ENCODE measurements around the gene NETO2. TPM values are rescaled to one million over a fixed set of nuclear protein-coding genes. Genes with fewer than 3 reads are reported as not detected.

Gene NETO2
- total RNA-seq, 1 experiment from 2014 or later: 10.3 TPM

GRCh38 chr16:47160422-47160821 lies 16.7 kb upstream of the NETO2 start:
- POLR2A ChIA-PET: no interaction called here
- Histone ChIP-seq H3K27ac (ENCODE audit: low read depth, low read length) (no peak overlapping the region), H3K4me1 (ENCODE audit: control insufficient read depth in 1 of 2, insufficient read depth in 2 of 2, low read length in 2 of 2) (no peaks in the 10 kb centered on the region), H3K9me2 (ENCODE audit: insufficient read depth) (no peaks in the 10 kb centered on the region), H3K9ac (ENCODE audit: low read length) (no peak overlapping the region), H3K4me3 (replicated peaks in 1 of 2; ENCODE audit: low read depth in 1 of 2, low read length in 2 of 2) (no peak overlapping the region), H3K36me3 (ENCODE audit: control insufficient read depth in 1 of 2, insufficient read depth in 2 of 2, low read length in 2 of 2) (no peaks in the 10 kb centered on the region), H2AFZ (ENCODE audit: low read depth, low read length, poor library complexity, severe bottlenecking) (no peak overlapping the region), H3K4me2 (ENCODE audit: low read length) (no peak overlapping the region), H3K79me2 (ENCODE audit: insufficient read depth, low read length) (no peaks in the 10 kb centered on the region), H3K27me3 (ENCODE audit: insufficient read depth, low read length) (no peaks in the 10 kb centered on the region), H4K20me1 (ENCODE audit: insufficient read depth) (no peaks in the 10 kb centered on the region), H3K9me3 (ENCODE audit: control insufficient read depth in 1 of 2, insufficient read depth in 1 of 2, low read depth in 1 of 2, low read length in 2 of 2) (no peaks in the 10 kb centered on the region)
- DNase-seq (ENCODE audit: low read depth, low spot score): no peak
- intact Hi-C loops (cut with micrococcal nuclease): no loop called here
- RAD21 ChIA-PET (ENCODE audit: low non-redundant PET in 1 of 2, low total read pairs in 2 of 2, uncharacterized antibody in 2 of 2, unreplicated experiment in 2 of 2): no interaction called here
- no TSS peak for BruUV-seq (replicated peaks)
- CTCF ChIA-PET: interaction anchor here (0.8 kb wide), 1 partner anchor 19 kb away, joined by 4 read pairs; no protein-coding TSS in a partner anchor
- no peak for ATAC-seq
- TF ChIP-seq ZFX (IDR thresholded peaks at IDR 0.05): no peak
- TF ChIP-seq RAD21 (IDR thresholded peaks at IDR 0.05; ENCODE audit: low read depth): no peak
- TF ChIP-seq CEBPB (IDR thresholded peaks at IDR 0.05; ENCODE audit: low read depth): no peak
- TF ChIP-seq JUND (IDR thresholded peaks at IDR 0.05): no peak
- no peak for TF ChIP-seq SP1 (IDR thresholded peaks at IDR 0.05; ENCODE audit: low read depth)
- TF ChIP-seq ELF1 (IDR thresholded peaks at IDR 0.05; ENCODE audit: borderline replicate concordance, low read depth): no peak
- TF ChIP-seq FOSL1 (IDR thresholded peaks at IDR 0.05; ENCODE audit: low read depth): no peak
- TF ChIP-seq EZH2phosphoT487 (IDR thresholded peaks at IDR 0.05; ENCODE audit: borderline replicate concordance): no peak
- no peak for TF ChIP-seq ZNF274 (IDR thresholded peaks at IDR 0.05; ENCODE audit: low read depth, low read length)
- TF ChIP-seq MAX (IDR thresholded peaks at IDR 0.05): no peak
- TF ChIP-seq SRF (IDR thresholded peaks at IDR 0.05; ENCODE audit: low read depth): no peak
- TF ChIP-seq CTCF (IDR thresholded peaks at IDR 0.05 in 2 of 3, conservative IDR thresholded peaks at IDR 0.05 in 1 of 3; ENCODE audit: borderline replicate concordance in 1 of 3, insufficient read depth in 1 of 3, low read depth in 2 of 3, low read length in 2 of 3): no peak
- no peak for TF ChIP-seq EZH2 (IDR thresholded peaks at IDR 0.05)
- TF ChIP-seq ATF3 (IDR thresholded peaks at IDR 0.05): no peak

All from HCT116 (cell line).